Activated CD4-positive, alpha-beta T cell treated with anti-CD3 and anti-CD28 coated beads for 1 hour (primary cell): ENCODE results near the gene PCGF2.
A peak's percentile ranks its signal among the peaks of the same experiment; 100 is the strongest.

Experiments used
- DNase-seq: peaks from one replicate; pipeline ENCODE4 v3.0.0-alpha.2; 2020

PCGF2 gene

DNA sequence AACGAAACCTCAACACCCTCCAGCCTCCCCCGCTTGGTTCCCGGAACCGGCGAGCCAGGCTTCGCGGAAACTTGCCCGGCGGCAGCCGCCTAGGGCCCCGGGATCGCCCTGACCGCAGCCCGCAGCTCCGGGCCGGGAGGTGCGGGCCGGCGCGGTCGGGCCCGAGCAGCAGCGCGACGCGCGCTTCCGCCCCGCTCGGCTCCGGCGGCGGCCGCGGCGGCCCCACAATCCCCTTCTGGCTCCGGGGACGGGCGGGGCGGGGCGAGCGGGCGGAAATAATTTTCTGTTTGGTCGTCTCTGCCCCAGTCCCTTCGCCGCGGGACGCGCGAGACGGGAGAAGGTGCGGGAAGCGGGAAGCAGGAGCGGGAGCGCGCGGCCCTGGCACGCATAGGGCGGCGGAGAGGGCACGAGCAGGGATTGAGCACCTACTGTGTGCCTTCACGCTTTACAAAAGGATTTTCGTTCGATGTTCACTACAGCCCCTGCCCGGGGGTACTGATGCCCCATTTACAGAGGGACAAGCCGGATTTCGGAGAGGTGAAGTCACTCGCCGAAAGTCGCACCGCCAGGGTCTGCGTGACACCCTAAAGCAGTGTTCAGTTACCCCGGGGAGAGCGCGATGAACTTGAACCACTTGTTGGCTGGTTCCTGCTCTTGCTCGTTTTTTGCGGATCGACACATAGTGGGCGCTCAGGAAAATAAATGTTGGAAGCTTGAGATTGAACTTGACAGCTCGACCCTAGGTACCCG lies 45.8 kb downstream of the PCGF2 start:
- peak; percentile 69 for DNase-seq

DNA sequence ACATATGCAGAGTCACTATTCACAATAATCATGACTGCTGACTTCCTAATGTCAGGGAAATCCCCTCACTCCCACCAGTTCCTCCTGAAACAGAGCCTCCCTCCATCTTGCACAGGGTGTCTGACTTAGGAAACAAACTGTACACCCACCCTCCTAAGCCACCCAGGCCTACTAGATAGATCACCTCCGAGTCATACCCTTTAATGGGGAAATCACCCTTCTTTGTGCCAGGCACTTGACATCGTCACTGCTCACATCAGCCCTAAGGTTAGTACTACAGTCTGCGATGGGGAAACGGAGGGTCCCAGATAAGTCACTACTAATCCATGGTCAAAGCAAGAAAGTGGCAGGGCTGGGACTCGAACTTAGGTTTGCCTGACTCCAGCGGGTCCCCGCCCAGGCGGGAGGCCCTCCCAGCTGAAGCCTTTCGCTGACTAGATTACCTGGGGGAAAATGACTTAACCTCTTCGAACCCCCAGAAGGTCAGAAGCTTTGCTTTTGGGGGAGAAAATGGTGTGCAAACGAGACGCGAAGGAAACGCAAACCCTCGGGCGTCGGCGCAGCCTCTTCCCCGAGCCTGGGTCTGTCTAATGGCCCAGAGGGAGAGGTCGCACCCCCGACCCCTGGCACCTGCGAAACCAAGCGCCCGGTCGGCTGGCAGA lies 46.5 kb downstream of the PCGF2 start:
- peak; percentile 61 for DNase-seq

DNA sequence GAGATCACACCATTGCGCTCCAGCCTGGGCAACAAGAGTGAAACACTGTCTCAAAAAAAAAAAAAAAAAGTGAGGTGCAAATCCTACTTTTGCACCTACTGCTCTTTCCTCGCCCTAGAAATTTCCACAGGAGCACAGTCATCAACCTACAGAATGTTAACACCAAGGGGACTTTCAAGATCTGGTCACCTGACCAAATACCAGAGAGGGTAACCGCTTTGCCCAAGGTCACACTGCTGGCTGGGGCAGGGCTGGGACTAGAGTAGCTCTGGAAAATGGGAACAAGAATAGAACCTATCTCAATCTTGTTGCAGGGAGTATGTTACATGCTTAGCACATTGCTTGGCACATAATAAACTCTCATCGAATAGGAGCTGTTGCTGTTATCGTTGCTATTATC lies 49.4 kb downstream of the PCGF2 start:
- no peak for DNase-seq

DNA sequence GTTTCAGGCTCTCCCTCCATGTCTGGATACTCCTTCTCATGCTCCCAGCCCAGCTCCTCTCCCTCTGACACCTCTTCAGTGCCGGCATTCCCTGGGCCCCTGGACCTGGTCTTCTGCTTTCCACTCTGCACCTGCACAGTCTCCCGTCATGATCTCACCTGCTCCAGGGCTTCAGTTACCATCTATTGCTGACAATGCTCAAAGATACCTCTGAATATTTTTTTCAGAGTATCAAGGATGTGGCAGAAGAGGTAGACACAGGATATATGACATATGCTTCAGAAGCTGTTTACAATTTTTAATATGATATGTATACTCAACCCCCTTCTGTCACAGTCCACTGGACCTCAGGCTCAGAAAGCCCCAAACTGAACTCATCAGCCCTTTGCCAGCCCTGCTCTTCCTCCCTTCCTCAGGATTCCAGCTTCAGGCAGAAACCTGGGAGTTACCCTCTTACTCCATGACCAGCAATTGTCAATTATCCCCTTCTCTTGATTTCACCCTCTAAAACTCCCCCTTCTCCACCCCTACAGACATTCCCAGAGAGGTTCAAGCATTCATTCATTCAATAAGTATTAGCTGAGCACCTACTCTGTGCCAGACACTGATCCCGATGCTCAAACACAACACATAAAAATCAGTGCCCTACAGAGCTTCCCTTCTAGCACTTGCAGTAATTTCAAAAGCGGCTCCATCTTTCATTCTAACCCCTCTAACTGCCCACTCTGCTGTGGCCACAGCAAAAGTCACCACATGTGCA lies 50.9 kb downstream of the PCGF2 start:
- DNase-seq: no peak

- DNase-seq: no peak
Observed at GRCh38 chr17:38693700-38694329, 54.3 kb downstream of the PCGF2 start.

DNA sequence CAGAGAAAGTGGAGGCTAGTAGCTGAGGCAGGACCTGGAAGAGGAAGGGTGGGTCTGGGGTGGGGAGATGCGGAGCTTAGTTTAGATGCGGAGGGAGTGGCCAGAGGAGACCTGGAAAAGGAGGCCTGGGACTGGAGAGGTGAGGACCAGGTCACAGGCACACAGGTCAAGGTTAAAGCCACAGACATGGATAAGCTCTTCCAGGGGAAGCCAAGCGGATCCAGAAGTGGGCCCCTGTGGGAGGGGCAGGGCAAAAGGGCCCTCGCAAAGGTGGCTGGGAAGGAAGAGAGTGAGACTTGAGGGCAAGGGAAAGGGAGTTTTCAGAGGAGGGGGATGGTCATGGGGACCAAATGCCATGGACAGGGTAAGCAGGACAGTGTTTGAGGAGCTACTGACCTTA lies 57.0 kb downstream of the PCGF2 start:
- DNase-seq: no peak

DNA sequence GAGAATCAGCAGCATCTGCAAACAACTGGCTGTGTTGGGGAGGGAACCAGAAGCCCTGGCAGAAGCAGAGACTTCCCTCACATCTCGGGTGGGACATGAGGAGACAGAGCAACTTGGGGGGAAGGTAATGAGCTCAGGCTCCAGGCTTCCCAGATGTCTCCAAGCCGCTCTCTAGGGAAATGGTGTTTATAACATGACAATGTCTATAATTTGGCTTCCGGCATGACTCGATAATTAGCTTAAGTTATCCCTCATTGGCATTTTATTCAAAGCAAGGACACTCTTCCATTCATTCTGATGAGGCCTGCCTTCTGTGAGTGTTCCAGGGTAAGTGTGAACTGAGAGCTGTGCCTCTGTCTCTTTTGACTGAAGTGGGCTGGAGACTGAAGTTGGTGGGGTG lies 57.8 kb downstream of the PCGF2 start:
- no peak for DNase-seq

GRCh38 chr17:38687286-38687685 lies 60.9 kb downstream of the PCGF2 start:
- no peak for DNase-seq

DNA sequence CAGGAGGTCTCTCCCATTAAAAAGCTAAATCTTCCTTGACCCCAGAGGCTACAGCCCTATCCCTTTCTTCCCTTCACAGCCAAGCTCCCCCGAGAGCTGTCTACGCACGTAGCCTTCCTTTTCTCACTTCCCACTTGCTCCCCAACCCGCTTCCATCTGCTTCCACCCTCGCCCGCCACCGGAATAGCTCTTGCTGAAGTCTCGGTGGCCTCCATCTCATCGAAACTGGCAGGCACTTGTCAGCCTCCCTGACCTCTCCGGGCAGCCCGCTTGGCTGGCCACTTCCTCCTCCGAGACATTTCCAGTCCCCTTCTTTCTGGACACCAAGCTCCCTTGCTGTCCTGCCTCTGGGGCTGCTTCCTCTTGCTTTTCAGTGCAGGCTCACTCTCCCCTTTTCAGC lies 62.6 kb downstream of the PCGF2 start:
- DNase-seq: no peak
